Adipocyte (in vitro differentiated cells): ENCODE data around the gene RNF220.
"Not testable (repeated sequence)": the region's sequence is repeated elsewhere in the genome, so short reads cannot be mapped to it uniquely, and the experiment has no call there.

Experiments used
- DNase-seq: peaks from one replicate; pipeline ENCODE4 v3.0.0-alpha.2; 2015; ENCODE audit warnings: low read depth
- H3K27me3 ChIP-seq: replicated peaks from 2 replicates; pipeline ENCODE4 v1.7.0; 2013; ENCODE audit warnings: mild to moderate bottlenecking, low read length, moderate library complexity; ENCODE audit not compliant: control insufficient read depth, insufficient read depth
- H3K36me3 ChIP-seq: 2 replicates; pipeline ENCODE4 v1.7.0; 2013; ENCODE audit warnings: low read length, mild to moderate bottlenecking, moderate library complexity; ENCODE audit not compliant: control insufficient read depth, insufficient read depth, severe bottlenecking
- H3K4me1 ChIP-seq: 2 replicates; pipeline ENCODE4 v1.7.0; 2013; ENCODE audit warnings: mild to moderate bottlenecking, low read length, moderate library complexity; ENCODE audit not compliant: control insufficient read depth, insufficient read depth
- H3K4me3 ChIP-seq: 2 replicates; pipeline ENCODE4 v1.7.0; 2013; ENCODE audit warnings: mild to moderate bottlenecking, low read length, moderate library complexity
- H3K9ac ChIP-seq: 2 replicates; pipeline ENCODE4 v1.7.0; 2013; ENCODE audit warnings: mild to moderate bottlenecking, low read length, moderate library complexity
- H3K9me3 ChIP-seq: 2 replicates; pipeline ENCODE4 v1.7.0; 2013; ENCODE audit warnings: mild to moderate bottlenecking, low read length, moderate library complexity; ENCODE audit not compliant: control insufficient read depth

Gene RNF220

DNA sequence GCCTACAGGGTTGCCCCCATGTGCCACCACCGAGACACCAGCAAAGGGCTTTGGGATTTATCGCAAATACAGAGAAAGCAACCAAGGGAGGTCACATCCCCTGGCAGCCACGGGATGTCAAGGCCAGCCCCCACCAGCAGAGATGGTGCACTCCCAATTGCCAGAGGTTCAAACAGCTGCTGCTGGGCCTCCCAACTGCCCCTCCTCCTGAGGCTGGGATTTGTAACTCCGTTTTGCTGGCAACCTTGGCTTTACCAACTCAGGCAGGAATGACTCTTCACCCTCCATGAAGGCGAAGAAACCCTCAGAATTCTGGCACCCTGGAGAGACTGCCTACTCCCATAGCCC lies 257.6 kb downstream of the RNF220 start:
- Histone ChIP-seq H3K4me1 (peaks cover 4% of the 10 kb centered on the region), H3K36me3 (peaks cover 18% of the 10 kb centered on the region), H3K27me3 (no peaks in the 10 kb centered on the region), H3K9me3 (no peaks in the 10 kb centered on the region), H3K4me3 (no peak overlapping the region), H3K9ac (no peak overlapping the region)
- DNase-seq: no peak

DNA sequence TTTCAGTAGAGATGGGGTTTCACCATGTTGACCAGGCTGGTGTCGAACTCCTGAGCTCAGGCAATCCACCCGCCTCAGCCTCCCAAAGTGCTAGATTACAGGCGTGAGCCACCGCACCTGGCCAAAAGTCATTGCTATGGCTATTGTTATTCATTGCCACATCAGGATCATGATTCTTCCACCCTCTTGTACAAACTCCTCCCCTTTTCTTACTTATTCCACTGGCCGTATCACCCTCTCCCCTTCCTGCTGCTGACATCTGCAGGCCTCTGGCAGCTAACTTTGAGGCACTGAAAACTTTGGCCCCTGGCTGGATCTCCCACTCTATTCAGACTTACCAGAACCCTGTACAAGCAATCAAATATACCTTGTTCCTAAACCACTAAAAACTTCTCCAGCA lies 258.4 kb downstream of the RNF220 start:
- no peak for DNase-seq
- H3K9ac ChIP-seq: no peak overlapping the region
- H3K9me3 ChIP-seq: no peaks in the 10 kb centered on the region
- peaks cover 13% of the 10 kb centered on the region for H3K36me3 ChIP-seq
- no peaks in the 10 kb centered on the region for H3K27me3 ChIP-seq
- no peak overlapping the region for H3K4me3 ChIP-seq
- peaks cover 8% of the 10 kb centered on the region for H3K4me1 ChIP-seq

DNA sequence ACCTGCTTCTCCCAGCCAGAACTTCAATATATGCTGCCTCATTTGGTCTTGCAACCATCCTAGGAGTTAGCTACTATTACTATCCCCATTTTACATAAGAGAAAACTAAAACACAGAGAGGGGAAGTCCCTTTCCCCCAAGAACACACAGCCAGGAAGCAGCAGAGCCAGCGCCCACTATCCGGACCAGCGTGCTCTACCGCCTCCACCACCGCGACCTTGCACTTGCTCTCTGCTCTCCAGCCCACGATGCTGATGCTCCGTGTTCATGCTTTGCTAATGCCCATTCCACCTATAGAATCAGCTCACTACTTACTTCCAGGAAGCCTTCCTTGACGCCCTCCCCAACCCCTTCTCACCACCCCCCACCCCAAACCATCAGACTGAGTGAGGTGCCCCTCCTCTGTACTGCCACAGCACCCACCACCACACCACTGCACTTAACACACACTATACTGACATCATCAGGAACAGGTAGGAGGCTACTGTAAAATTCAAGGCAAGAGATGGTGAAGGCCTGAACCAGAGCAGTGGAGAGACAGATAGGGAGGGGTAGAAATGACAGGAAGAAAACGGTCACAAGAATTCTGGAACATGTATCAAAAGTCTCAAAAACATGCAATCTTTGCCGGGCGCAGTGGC lies 259.8 kb downstream of the RNF220 start:
- no peak overlapping the region for H3K4me3 ChIP-seq
- H3K9me3 ChIP-seq: no peaks in the 10 kb centered on the region
- H3K4me1 ChIP-seq: peaks cover 8% of the 10 kb centered on the region
- no peak overlapping the region for H3K9ac ChIP-seq
- DNase-seq: no peak
- H3K27me3 ChIP-seq: no peaks in the 10 kb centered on the region
- H3K36me3 ChIP-seq: no peaks in the 10 kb centered on the region

DNA sequence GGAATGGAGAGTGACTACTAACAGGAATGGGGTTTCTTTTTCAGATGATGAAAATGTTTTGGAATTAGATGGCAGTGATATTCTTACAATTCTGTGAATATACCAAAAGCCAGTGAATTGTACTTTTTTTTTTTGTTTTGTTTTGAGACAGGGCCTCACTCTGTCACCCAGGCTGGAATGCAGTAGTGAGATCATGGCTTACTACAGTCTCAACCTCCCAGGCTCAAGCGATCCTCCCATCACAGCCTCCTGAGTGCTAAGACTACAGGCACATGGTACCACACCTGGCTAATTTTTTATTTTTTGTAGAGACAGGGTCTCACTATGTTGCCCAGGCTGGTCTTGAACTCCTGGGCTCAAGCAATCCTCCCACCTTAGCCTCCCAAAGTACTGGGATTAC lies 261.7 kb downstream of the RNF220 start:
- not testable (repeated sequence) for H3K9ac ChIP-seq, H3K36me3 ChIP-seq, H3K4me3 ChIP-seq, H3K27me3 ChIP-seq, H3K9me3 ChIP-seq, H3K4me1 ChIP-seq
- peak; percentile 9 for DNase-seq

DNA sequence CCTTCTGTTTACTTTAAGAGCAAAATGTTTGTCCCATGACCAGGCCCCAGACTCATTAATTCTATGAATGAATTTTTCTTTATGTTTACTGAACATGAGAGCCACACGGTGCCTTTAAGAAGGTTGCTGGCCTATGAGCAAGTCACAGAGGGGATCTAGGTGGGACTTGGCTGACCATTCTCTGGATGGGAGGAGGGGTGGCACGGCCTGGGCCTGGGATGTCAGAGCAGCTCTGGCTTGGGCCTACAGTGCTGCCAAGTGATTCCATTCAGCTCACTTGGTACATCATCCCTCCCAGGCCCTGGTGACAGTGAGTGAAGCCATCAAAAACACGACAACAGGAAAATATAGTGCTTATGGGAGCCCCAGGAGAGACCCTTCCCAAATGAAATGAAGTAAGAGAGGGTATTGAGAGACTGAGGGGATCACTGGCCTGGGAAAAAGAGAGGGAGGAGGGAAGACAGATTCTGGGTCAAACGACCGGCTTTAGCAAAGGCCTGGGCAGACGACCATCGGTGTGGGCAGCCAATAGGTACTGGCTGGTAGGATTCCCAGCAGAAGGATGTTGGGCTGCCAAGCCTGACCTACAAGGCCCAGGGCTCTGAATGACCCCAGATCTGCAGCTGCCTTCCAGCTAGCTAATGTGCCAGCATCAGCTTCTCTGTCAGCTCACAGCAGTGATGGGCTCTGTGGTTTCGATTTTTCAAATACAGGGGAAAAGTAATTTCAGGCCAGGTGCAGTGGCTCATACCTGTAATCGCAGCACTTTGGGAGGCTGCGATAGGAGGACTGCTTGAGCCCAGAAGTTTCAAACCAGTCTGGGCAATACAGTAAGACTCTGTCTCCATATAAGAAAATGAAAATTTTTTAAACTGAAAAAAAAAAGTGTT lies 265.9 kb downstream of the RNF220 start:
- Histone ChIP-seq H3K4me3 (no peak overlapping the region), H3K4me1 (peaks cover 31% of the 10 kb centered on the region), H3K9ac (no peak overlapping the region)

DNA sequence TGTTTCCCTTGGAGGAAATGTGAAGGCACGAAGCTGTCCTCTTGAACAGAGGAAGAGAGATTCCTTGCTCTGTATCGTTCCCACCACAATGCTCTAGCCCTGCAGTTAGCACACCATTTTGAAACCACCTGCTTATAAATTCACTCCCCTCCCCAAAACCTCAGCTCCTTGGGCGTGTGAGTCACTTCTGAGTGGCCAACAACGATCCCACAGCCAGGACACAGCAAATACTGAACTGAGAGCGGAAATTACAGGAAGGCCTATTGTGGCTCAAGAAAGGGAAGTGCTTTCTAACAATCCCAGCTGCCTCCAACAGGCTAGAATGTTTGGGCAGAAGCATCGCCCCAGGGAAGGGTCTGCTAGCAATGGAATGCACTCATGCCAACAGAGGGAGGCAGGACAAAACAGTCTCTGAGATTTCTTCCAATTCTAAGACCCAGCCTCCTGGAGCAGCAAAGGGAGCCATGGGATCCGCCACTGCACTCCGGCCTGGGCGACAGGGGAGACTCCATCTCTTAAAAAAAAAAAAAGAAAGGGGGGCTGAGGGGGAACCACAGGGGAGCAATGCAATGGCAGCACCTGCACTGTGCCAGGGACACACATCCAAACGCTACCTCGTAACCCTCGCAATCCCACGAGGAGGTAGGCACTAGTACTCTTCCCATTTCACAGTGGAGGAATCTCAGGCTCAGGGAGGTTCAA lies 267.4 kb downstream of the RNF220 start:
- Histone ChIP-seq H3K9me3 (no peaks in the 10 kb centered on the region), H3K4me3 (peak overlapping the region; percentile 86), H3K27me3 (no peaks in the 10 kb centered on the region), H3K9ac (peak overlapping the region; percentile 94), H3K36me3 (no peaks in the 10 kb centered on the region), H3K4me1 (peaks cover 45% of the 10 kb centered on the region)
- DNase-seq: peak; percentile 23

More for the DNA sequence above, 265.9 kb downstream of the RNF220 start:
- H3K27me3 ChIP-seq: no peaks in the 10 kb centered on the region
- H3K9me3 ChIP-seq: no peaks in the 10 kb centered on the region
- H3K36me3 ChIP-seq: no peaks in the 10 kb centered on the region
- no peak for DNase-seq

DNA sequence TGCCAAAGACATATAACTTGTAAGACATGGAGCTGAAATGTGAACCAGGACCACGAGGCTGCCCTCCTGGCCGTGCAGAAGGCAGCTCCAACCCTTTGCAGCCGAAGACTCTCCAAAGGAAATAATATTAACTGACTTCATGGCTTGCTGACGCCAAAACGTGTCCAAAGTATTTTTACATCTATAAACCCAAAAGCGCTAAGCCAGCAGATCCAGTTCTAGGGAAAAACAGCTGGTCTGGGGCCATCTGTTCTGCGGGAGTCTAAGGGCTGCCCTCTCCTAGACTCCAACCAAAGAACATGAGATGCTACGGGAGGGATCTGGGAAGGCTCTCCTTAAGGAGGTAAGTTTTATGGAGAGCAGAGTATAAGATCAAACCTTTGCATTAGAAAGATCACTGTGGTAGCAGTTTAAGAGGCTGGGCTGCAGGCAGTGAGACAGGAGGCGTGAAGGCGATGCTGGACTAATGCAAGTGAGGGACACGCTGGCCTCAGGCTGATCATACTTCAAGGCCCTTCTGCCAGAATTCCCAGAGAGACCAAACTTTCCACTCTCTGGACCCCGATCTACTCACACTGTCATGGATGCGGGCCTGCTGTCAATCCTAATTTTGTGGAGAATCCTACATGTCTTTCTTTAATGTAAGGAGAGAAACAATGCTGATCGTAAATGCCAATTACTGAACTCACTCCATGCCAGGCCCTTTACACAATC lies 268.1 kb downstream of the RNF220 start:
- Histone ChIP-seq H3K4me3 (peak overlapping the region; percentile 86), H3K9me3 (no peaks in the 10 kb centered on the region), H3K4me1 (peaks cover 42% of the 10 kb centered on the region), H3K36me3 (no peaks in the 10 kb centered on the region), H3K9ac (peak overlapping the region; percentile 94), H3K27me3 (no peaks in the 10 kb centered on the region)
- DNase-seq: no peak

DNA sequence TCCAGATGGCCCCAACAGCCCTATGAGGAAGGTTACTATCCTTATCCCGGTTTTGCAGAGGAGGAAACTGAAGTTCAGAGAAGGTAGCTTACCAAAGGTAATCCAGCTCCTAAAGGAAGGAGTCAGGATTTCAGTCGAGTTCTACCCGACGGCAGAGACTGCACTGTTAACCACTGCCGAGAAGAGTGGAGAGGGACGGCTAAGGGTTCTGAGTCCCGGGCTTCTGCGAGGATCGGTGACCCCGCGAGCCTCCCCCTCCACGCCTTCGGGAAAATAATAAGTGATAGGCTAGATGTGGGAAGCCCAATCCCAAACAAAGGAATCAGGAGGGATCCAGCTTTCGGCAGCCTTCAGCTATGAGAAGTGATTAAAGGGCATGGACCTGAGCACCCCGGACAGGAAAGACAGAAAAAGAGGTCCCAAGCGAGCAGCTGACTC lies 268.6 kb downstream of the RNF220 start:
- H3K27me3 ChIP-seq: no peaks in the 10 kb centered on the region
- H3K9ac ChIP-seq: peak overlapping the region; percentile 94
- peak overlapping the region; percentile 86 for H3K4me3 ChIP-seq
- no peaks in the 10 kb centered on the region for H3K36me3 ChIP-seq
- H3K4me1 ChIP-seq: peaks cover 46% of the 10 kb centered on the region
- DNase-seq: no peak
- no peaks in the 10 kb centered on the region for H3K9me3 ChIP-seq

DNA sequence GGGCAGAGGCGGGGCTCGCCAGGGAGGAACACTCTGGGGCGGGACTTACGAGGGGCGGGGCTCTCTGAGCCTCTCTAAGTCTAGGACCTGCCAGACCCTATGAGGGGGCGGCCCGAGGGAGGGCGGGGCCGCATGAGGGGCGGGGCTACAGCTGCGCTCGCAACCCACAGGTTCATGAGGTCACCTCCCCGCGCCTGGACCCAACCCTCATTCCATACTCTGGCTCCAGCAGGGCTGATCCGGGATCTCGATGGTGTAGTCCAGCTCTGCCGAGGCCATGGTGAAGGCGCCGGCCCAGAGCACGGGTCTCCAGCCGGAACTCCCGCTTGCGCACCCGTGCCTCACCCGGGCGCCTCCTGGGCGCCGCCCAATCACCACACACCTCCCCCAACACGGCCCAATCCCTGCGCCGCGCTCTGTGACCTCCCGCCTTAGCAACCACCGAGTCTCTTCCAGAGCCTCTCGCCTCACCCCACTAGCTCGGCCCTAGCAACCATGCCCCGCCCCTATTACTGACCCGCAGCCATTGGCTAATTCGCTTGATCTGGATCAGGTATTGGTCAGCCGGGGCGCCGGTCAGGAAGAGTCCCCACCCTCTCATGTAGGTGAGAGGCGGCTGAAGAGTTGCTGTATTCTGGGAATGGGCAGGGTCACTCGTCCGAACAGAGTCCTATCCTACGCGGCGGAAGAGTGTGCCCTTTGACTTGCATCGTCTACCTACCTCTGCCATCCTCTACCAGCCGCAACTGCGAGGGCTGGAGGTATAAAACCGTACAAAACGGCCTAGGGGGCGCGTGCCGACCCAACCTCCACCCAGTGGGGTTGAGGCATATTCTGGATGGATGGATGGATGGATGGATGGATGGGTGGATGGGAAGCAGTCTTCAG lies 269.3 kb downstream of the RNF220 start, which contains the start of the genes ARMH1 and TMEM53:
TSS of gene ARMH1 (plus strand) at position 602 of the 888 bp plus-strand sequence. CDS start 14,984 bp downstream, outside the sequence.
TSS of gene TMEM53 (minus strand) at position 369 of the 888 bp plus-strand sequence. CDS start at position 279, 90 bp downstream.
- no peaks in the 10 kb centered on the region for H3K9me3 ChIP-seq
- peak within 1 kb of the TSS; percentile 94 for H3K9ac ChIP-seq
- DNase-seq: peak; percentile 100
- no peaks in the 10 kb centered on the region for H3K36me3 ChIP-seq
- peaks cover 52% of the 10 kb centered on the region for H3K4me1 ChIP-seq
- peak within 1 kb of the TSS; percentile 86 for H3K4me3 ChIP-seq
- H3K27me3 ChIP-seq: no peaks in the 10 kb centered on the region

DNA sequence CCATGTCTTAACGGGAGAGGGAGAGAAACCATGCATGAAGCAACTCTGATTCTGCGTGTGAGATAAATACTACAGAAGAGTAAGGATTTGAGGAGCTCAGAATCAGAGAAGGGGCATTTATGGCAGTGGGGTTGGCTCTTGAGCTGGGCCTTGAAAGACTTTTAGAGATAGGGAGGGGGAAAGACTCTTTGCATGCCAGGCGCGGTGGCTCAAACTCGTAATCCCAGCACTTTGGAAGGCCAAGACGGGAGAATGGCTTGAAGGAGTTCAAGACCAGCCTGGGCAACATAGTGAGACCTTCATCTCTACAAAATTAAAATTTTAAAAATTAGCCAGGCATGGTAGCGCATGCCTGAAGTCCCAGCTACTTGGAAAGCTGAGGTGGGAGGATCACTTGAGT lies 270.1 kb downstream of the RNF220 start:
- Histone ChIP-seq H3K4me3 (peak overlapping the region; percentile 86), H3K9ac (peak overlapping the region; percentile 94), H3K4me1 (peaks cover 52% of the 10 kb centered on the region), H3K9me3 (no peaks in the 10 kb centered on the region), H3K36me3 (no peaks in the 10 kb centered on the region), H3K27me3 (no peaks in the 10 kb centered on the region)
- no peak for DNase-seq
